Naive thymus-derived CD4-positive, alpha-beta T cell (primary cell): ENCODE measurements around the gene BCAS4. TPM values are rescaled to one million over a fixed set of nuclear protein-coding genes. Genes with fewer than 3 reads are reported as not detected.

Source experiments
- polyA plus RNA-seq, 2 donors: library from polyadenylated mRNA; unstranded; fragments of 300-500 nt; fragmentation: Illumina TruSeq; gene quantifications; one replicate each; pipeline ENCODE4 v1.2.3, GENCODE V29; 2021
- total RNA-seq, 6 experiments: library from RNA in 5 of 6; stranded (reverse) in 5 of 6; gene quantifications; 1 replicate in 5 of 6; 2 replicates in 1 of 6; pipeline ENCODE4 v1.2.3 and lab custom pipeline; 2021 to 2026

BCAS4 gene
- total and polyA plus RNA-seq, 7 experiments from 2014 or later, result 5.5 to 54.0 (median 24.1) TPM

Other genes starting within 250 kb of the BCAS4 start
- gene RIPOR3, start 103.5 kb upstream of the BCAS4 start, total RNA-seq, result under 1 TPM in 2 of 5 experiments, not detected in 3; 0.27 to 0.32 TPM
- gene RIPOR3, start 103.5 kb upstream of the BCAS4 start, polyA plus RNA-seq, result 1 to 10 TPM; 1.3 to 1.7 TPM
- 10 to 100 TPM in 2 of 5 experiments, 1 to 10 TPM in 3; 5.2 to 10.8 (median 7.7) TPM for gene PARD6B, start 63.5 kb upstream of the BCAS4 start, total RNA-seq
- gene PARD6B, start 63.5 kb upstream of the BCAS4 start, polyA plus RNA-seq, result 1 to 10 TPM in 1 of 2 donors, under 1 TPM in 1; 0.60 to 1.9 TPM
- 10 to 100 TPM; 51.9 to 73.2 (median 66.3) TPM for gene ADNP, start 136.4 kb downstream of the BCAS4 start, total RNA-seq
- 10 to 100 TPM in 1 of 2 donors, 1 to 10 TPM in 1; 9.6 to 11.0 TPM for gene ADNP, start 136.4 kb downstream of the BCAS4 start, polyA plus RNA-seq
- gene DPM1, start 163.5 kb downstream of the BCAS4 start, total RNA-seq, result 10 to 100 TPM; 19.4 to 47.8 (median 40.5) TPM
- gene DPM1, start 163.5 kb downstream of the BCAS4 start, polyA plus RNA-seq, result 10 to 100 TPM; 73.8 to 80.9 TPM
- gene MOCS3, start 163.8 kb downstream of the BCAS4 start, total RNA-seq, result 1 to 10 TPM; 2.5 to 8.9 (median 5.2) TPM
- 1 to 10 TPM; 5.2 to 5.5 TPM for gene MOCS3, start 163.8 kb downstream of the BCAS4 start, polyA plus RNA-seq
- gene KCNG1, start 228.0 kb downstream of the BCAS4 start, total RNA-seq, result under 1 TPM in 2 of 5 experiments, not detected in 3; 0.17 to 0.73 TPM
- not detected for gene KCNG1, start 228.0 kb downstream of the BCAS4 start, polyA plus RNA-seq